ENCODE measurements around the gene YIPF1. TPM values are rescaled to one million over a fixed set of nuclear protein-coding genes. Genes with fewer than 3 reads are reported as not detected.
"Not testable (repeated sequence)": the region's sequence is repeated elsewhere in the genome, so short reads cannot be mapped to it uniquely, and the experiment has no call there.

YIPF1 gene
- polyA plus RNA-seq, 1 experiment, result 52.4 TPM

DNA sequence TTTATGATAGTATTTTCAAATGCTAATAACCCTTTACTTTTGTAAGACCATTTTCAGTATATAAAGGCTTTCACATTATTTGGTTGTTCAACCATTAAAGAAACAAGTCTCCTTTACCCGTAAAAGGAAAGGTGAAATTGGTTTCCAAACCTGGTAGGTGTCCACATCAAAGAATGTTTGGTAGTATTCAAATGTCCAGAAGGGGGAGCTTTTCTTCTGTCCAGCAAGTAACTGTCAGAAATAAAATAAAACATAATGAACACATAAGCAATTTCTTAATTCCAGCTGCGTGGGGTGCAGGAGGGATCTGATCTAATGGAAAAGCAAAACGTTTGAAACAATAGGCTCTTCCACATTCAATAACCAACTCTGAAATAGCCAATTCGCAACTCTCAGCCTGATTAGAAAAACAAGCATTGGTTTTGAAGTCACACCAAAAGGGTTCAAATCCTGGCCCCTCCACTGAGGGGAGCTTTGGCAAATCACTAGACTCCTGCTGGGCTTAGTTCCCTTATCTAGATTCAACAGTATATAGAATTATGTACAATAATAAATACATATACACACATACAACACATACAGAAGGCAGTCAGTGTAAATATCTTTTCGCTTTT, 11.0 kb downstream of the YIPF1 start:
- no peak overlapping the region for H3K27ac ChIP-seq (ENCODE audit: low read depth, low read length)
- POLR2A ChIA-PET, result interaction anchor here (0.6 kb wide), 2 partner anchors 77 to 242 kb away, joined by 4 read pairs; no protein-coding TSS in a partner anchor
- no peak overlapping the region for H3K4me3 ChIP-seq (ENCODE audit: low read depth, low read length)
- DNase-seq (ENCODE audit: low read depth, low spot score), result peak; percentile 13
- H3K27me3 ChIP-seq (ENCODE audit: control insufficient read depth, insufficient read depth, low read length), result no peaks in the 10 kb centered on the region
- CTCF ChIA-PET, result interaction anchor here (0.6 to 3.2 kb wide), 30 partner anchors 9 to 611 kb away, joined by 3 to 80 read pairs (median 4); partner anchors contain the start of genes IFT25 and LRRC42
- no peaks in the 10 kb centered on the region for H3K9me3 ChIP-seq (ENCODE audit: control insufficient read depth, insufficient read depth, low read length)
- TF ChIP-seq, protein P1, sequence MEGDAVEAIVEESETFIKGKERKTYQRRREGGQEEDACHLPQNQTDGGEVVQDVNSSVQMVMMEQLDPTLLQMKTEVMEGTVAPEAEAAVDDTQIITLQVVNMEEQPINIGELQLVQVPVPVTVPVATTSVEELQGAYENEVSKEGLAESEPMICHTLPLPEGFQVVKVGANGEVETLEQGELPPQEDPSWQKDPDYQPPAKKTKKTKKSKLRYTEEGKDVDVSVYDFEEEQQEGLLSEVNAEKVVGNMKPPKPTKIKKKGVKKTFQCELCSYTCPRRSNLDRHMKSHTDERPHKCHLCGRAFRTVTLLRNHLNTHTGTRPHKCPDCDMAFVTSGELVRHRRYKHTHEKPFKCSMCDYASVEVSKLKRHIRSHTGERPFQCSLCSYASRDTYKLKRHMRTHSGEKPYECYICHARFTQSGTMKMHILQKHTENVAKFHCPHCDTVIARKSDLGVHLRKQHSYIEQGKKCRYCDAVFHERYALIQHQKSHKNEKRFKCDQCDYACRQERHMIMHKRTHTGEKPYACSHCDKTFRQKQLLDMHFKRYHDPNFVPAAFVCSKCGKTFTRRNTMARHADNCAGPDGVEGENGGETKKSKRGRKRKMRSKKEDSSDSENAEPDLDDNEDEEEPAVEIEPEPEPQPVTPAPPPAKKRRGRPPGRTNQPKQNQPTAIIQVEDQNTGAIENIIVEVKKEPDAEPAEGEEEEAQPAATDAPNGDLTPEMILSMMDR (IDR thresholded peaks at IDR 0.05; ENCODE audit: low read depth, low read length), result peak; percentile 71

GRCh38 chr1:53875150-53875549, 14.4 kb downstream of the YIPF1 start:
- CTCF ChIA-PET, result interaction anchor here (0.6 to 4.1 kb wide), 3 partner anchors 14 to 85 kb away, joined by 3 to 18 read pairs (median 6); no protein-coding TSS in a partner anchor
- DNase-seq (ENCODE audit: low read depth, low spot score); H3K4me3 ChIP-seq (ENCODE audit: low read depth, low read length); H3K9me3 ChIP-seq (ENCODE audit: control insufficient read depth, insufficient read depth, low read length); POLR2A ChIA-PET; H3K27me3 ChIP-seq (ENCODE audit: control insufficient read depth, insufficient read depth, low read length); H3K27ac ChIP-seq (ENCODE audit: low read depth, low read length): not testable (repeated sequence)

DNA sequence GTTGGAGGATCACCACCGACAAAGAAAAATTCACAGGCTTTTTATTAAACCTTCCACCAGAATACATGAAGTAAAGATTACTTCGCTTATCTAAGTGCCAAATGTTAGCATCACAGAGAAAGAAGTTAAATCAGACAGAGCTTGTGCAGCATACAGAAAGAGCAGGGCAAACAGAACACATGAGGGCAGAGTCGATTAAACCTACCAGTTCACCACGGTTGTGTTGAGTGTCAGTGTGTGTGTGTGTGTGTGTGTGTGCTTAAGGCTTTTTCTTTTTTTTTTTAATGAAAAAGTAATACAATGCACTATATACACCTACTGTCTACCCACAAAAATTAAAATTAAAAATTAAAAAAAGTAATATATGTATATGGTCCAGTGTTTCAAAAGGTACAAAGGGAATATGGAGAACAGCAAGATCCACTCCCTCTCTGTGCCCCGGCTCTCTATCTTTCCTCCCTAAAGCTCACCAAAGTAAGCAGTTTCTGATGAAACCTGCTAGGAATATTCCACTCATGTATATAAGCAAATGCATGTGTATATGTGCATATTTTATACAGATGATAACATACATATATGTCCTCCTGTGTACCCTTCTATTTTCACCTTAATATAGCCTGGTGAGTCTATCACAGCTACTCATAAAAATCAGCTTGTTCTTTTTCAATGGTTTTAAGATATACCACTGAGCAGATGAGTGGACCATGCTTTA, 17.7 kb downstream of the YIPF1 start:
- Histone ChIP-seq H3K9me3 (ENCODE audit: control insufficient read depth, insufficient read depth, low read length) (no peaks in the 10 kb centered on the region), H3K27ac (ENCODE audit: low read depth, low read length) (no peak overlapping the region), H3K4me3 (ENCODE audit: low read depth, low read length) (no peak overlapping the region), H3K27me3 (ENCODE audit: control insufficient read depth, insufficient read depth, low read length) (no peaks in the 10 kb centered on the region)
- DNase-seq (ENCODE audit: low read depth, low spot score), result no peak
- ChIA-PET POLR2A (no interaction called here), CTCF (interaction anchor here (1.2 to 2.6 kb wide), 2 partner anchors 11 to 76 kb away, joined by 4 to 19 read pairs; no protein-coding TSS in a partner anchor)
- TF ChIP-seq, protein P1 (IDR thresholded peaks at IDR 0.05; ENCODE audit: low read depth, low read length), result no peak

- Histone ChIP-seq H3K27me3 (ENCODE audit: control insufficient read depth, insufficient read depth, low read length) (no peaks in the 10 kb centered on the region), H3K4me3 (ENCODE audit: low read depth, low read length) (no peak overlapping the region), H3K9me3 (ENCODE audit: control insufficient read depth, insufficient read depth, low read length) (no peaks in the 10 kb centered on the region), H3K27ac (ENCODE audit: low read depth, low read length) (no peak overlapping the region)
- POLR2A ChIA-PET, result no interaction called here
- TF ChIP-seq, protein P1 (IDR thresholded peaks at IDR 0.05; ENCODE audit: low read depth, low read length), result no peak
- DNase-seq (ENCODE audit: low read depth, low spot score), result no peak
- CTCF ChIA-PET, result interaction anchor here (1.4 to 2.6 kb wide), 2 partner anchors 10 to 88 kb away, joined by 8 to 19 read pairs; no protein-coding TSS in a partner anchor
Measured at GRCh38 chr1:53871221-53871620, 18.4 kb downstream of the YIPF1 start.

- Histone ChIP-seq H3K27me3 (ENCODE audit: control insufficient read depth, insufficient read depth, low read length) (no peaks in the 10 kb centered on the region), H3K4me3 (ENCODE audit: low read depth, low read length) (no peak overlapping the region), H3K9me3 (ENCODE audit: control insufficient read depth, insufficient read depth, low read length) (no peaks in the 10 kb centered on the region), H3K27ac (ENCODE audit: low read depth, low read length) (no peak overlapping the region)
- ChIA-PET CTCF (interaction anchor here (0.6 to 2.7 kb wide), 3 partner anchors 9 to 78 kb away, joined by 3 to 21 read pairs (median 15); no protein-coding TSS in a partner anchor), POLR2A (interaction anchor here (0.6 to 0.7 kb wide), 2 partner anchors 9 to 325 kb away, joined by 3 to 5 read pairs; no protein-coding TSS in a partner anchor)
- no peak for DNase-seq (ENCODE audit: low read depth, low spot score)
- TF ChIP-seq, protein P1 (IDR thresholded peaks at IDR 0.05; ENCODE audit: low read depth, low read length), result no peak
Measured at GRCh38 chr1:53869454-53870117, 20.0 kb downstream of the YIPF1 start.
